ENCODE measurements around the gene AIP.

The AIP gene

DNA sequence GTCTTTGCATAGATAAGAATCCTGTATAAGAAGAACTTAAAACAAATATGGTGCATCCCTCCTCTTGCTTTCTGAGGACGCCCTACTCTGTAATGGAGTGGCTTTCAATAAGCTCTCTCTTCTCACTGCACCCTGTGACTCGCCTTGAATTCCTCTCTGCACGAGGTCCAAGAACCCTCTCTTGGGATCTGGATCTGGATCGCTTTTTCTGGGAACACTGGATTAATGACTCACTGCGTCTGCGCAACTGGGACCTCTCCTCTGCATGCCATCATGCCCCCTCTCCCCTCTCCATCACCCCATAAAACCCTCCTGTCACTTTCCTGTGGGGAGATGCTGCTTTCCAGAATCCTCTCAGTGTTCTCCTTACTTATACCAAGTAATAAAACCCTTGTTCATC lies 55.5 kb downstream of the AIP start:
- DNase-seq: no peak

DNA sequence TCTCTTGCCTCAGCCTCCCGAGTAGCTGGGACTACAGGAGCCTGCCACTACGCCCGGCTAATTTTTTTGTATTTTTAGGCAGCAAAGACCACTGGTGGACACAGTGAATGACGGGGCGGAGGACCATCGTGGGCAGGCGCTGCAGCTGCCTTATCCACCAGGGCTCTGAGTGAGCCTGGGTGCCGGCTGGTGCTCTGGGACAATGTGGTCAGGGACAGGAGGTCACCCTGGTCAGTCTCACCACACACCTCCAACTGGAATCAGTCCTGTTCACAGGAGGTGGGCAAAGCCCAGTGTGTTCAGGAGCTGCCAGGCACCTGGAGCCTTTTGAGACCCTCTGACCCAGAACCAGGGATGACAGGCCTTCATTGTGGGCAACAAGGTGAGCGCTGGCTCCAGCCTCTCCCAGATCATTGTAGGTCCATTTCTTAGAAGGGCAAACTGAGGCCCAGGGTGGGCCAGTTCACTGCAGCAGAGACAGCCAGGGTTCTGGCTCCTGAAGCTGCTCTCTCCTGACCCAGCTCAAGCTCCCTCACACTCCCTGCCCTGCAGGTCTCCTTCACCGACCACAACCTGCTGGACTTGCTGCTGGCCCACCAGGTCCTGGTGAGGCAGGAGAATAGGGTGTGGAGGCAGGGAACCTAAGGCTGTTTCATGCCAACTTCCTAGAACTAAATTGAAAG lies 56.1 kb downstream of the AIP start:
- no peak for DNase-seq

DNA sequence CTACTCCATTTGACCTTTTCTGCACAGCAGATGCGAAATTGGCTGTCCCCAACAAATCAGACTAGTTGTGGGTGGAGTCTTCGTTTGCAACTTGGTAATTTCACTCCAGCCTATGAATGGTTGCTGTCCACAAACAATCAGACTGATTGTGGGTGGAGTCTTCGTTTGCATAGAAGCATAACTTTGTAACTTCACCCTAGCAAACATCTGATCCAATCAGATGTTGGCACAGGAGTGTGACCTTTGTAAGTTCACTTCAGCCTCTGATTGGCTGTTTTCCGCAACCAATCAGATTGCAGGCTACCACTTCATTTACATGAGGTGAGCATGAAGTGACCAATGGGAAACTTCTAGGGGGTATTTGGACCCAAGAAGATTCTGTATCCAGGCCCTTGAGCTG lies 56.7 kb downstream of the AIP start:
- no peak for DNase-seq

All from 8988T (cell line).